ENCODE results near the gene FAM107B. TPM values are rescaled to one million over a fixed set of nuclear protein-coding genes. Genes with fewer than 3 reads are reported as not detected.

The FAM107B gene
- total and polyA plus RNA-seq, 2 of the 13 experiments (the other 11 are each of a cell fraction or from before 2014, with no cell fraction given), result 15.7 to 24.8 TPM

- DNase-seq (ENCODE audit: low spot score) (no peak), FAIRE-seq (no peak), ATAC-seq (no peak)
- no peaks in the 10 kb centered on the region for H3K4me1 ChIP-seq (ENCODE audit: insufficient read depth, low read length)
- ChIA-PET CTCF (ENCODE audit: low intra/inter-chr PET ratio, low total read pairs) (no interaction called here), POLR2A (no interaction called here)
- no peak overlapping the region for H3K9ac ChIP-seq (ENCODE audit: insufficient read depth, low read depth, low read length)
- H3K4me3 ChIP-seq (replicated peaks in 1 of 3; ENCODE audit: insufficient read depth in 1 of 3, low read depth in 2 of 3, low read length in 3 of 3), result no peak overlapping the region
- H3K79me2 ChIP-seq (ENCODE audit: insufficient read depth, low read length), result no peaks in the 10 kb centered on the region
- H3K4me2 ChIP-seq (ENCODE audit: low read depth, low read length), result no peak overlapping the region
- H3K9me3 ChIP-seq (ENCODE audit: low read length), result no peaks in the 10 kb centered on the region
- H4K20me1 ChIP-seq (ENCODE audit: insufficient read depth, low read length), result no peaks in the 10 kb centered on the region
- H3K27me3 ChIP-seq (ENCODE audit: control insufficient read depth in 1 of 2, insufficient read depth in 2 of 2, low read length in 2 of 2), result 0 out of 5 replicates have a peak, but pooled peaks cover 0 to 13% of the 10 kb centered on the region in 2 experiments
- in situ Hi-C loops (cut with HindIII; ENCODE audit: extremely low pct_ligation_motif_present, low pct_unique_long_range_greater_than_20kb) (no loop called here), intact Hi-C loops (cut with micrococcal nuclease; ENCODE audit: unreplicated experiment) (no loop called here)
- no TSS peak for BruUV-seq (replicated peaks)
- no peak overlapping the region for H2AFZ ChIP-seq (ENCODE audit: low read length)
- no peaks in the 10 kb centered on the region for H3K36me3 ChIP-seq (replicated peaks in 1 of 2; ENCODE audit: control insufficient read depth in 1 of 2, insufficient read depth in 2 of 2, low read length in 2 of 2)
- TF ChIP-seq ZFP37 (CRISPR knock-in tag; IDR thresholded peaks at IDR 0.05; ENCODE audit: borderline replicate concordance) (no peak), ZNF737 (CRISPR knock-in tag; IDR thresholded peaks at IDR 0.05; ENCODE audit: borderline replicate concordance) (no peak), LBX2 (CRISPR knock-in tag; IDR thresholded peaks at IDR 0.05; ENCODE audit: borderline replicate concordance) (no peak), ZNF230 (CRISPR knock-in tag; IDR thresholded peaks at IDR 0.05) (no peak)
- WGBS (ENCODE audit: low lambda C conversion rate), result 26% methylated on average over 3 of the region's 3 CpGs
- H3K27ac ChIP-seq (ENCODE audit: extremely low read length, insufficient read depth, low read length), result no peak overlapping the region
Measured at GRCh38 chr10:14695847-14696480, 78.7 kb downstream of the FAM107B start.

GRCh38 chr10:14693891-14694290 lies 80.8 kb downstream of the FAM107B start:
- POLR2A ChIA-PET, result no interaction called here

More at GRCh38 chr10:14693891-14694290, 80.8 kb downstream of the FAM107B start:
- no peak overlapping the region for H3K27ac ChIP-seq (ENCODE audit: extremely low read length, insufficient read depth, low read length)
- FAIRE-seq, result no peak
- 0 out of 5 replicates have a peak, but pooled peaks cover 0 to 10% of the 10 kb centered on the region in 2 experiments for H3K27me3 ChIP-seq (ENCODE audit: control insufficient read depth in 1 of 2, insufficient read depth in 2 of 2, low read length in 2 of 2)
- no peak overlapping the region for H3K4me3 ChIP-seq (replicated peaks in 1 of 3; ENCODE audit: insufficient read depth in 1 of 3, low read depth in 2 of 3, low read length in 3 of 3)
- no peaks in the 10 kb centered on the region for H3K79me2 ChIP-seq (ENCODE audit: insufficient read depth, low read length)
- ATAC-seq, result no peak
- H4K20me1 ChIP-seq (ENCODE audit: insufficient read depth, low read length), result no peaks in the 10 kb centered on the region
- no peaks in the 10 kb centered on the region for H3K4me1 ChIP-seq (ENCODE audit: insufficient read depth, low read length)
- H3K9me3 ChIP-seq (ENCODE audit: low read length), result no peaks in the 10 kb centered on the region
- CTCF ChIA-PET (ENCODE audit: low intra/inter-chr PET ratio, low total read pairs), result no interaction called here
- no peak overlapping the region for H3K9ac ChIP-seq (ENCODE audit: insufficient read depth, low read depth, low read length)
- TF ChIP-seq MEIS1 (CRISPR knock-in tag; IDR thresholded peaks at IDR 0.05; ENCODE audit: borderline replicate concordance) (no peak), ZNF766 (CRISPR knock-in tag; IDR thresholded peaks at IDR 0.05; ENCODE audit: borderline replicate concordance) (no peak), BCL6 (CRISPR knock-in tag; IDR thresholded peaks at IDR 0.05) (no peak), CBX2 (IDR thresholded peaks at IDR 0.05; ENCODE audit: low read depth, low read length) (no peak), CBX2 (CRISPR knock-in tag; IDR thresholded peaks at IDR 0.05; ENCODE audit: low read depth) (no peak)
- 38% methylated on average over 2 of the region's 2 CpGs for WGBS (ENCODE audit: low lambda C conversion rate)
- no peak overlapping the region for H2AFZ ChIP-seq (ENCODE audit: low read length)
- no peaks in the 10 kb centered on the region for H3K36me3 ChIP-seq (replicated peaks in 1 of 2; ENCODE audit: control insufficient read depth in 1 of 2, insufficient read depth in 2 of 2, low read length in 2 of 2)
- H3K4me2 ChIP-seq (ENCODE audit: low read depth, low read length), result no peak overlapping the region
- DNase-seq (ENCODE audit: low spot score), result no peak
- intact Hi-C loops (cut with micrococcal nuclease; ENCODE audit: unreplicated experiment) (no loop called here), in situ Hi-C loops (cut with HindIII; ENCODE audit: extremely low pct_ligation_motif_present, low pct_unique_long_range_greater_than_20kb) (no loop called here)
- no TSS peak for BruUV-seq (replicated peaks)
